ENCODE measurements around the gene PEX6. TPM values are rescaled to one million over a fixed set of nuclear protein-coding genes. Genes with fewer than 3 reads are reported as not detected.

Gene PEX6
- total and polyA plus RNA-seq, 2 of the 13 experiments (the other 11 are each of a cell fraction or from before 2014, with no cell fraction given), result 5.1 to 6.7 TPM

DNA sequence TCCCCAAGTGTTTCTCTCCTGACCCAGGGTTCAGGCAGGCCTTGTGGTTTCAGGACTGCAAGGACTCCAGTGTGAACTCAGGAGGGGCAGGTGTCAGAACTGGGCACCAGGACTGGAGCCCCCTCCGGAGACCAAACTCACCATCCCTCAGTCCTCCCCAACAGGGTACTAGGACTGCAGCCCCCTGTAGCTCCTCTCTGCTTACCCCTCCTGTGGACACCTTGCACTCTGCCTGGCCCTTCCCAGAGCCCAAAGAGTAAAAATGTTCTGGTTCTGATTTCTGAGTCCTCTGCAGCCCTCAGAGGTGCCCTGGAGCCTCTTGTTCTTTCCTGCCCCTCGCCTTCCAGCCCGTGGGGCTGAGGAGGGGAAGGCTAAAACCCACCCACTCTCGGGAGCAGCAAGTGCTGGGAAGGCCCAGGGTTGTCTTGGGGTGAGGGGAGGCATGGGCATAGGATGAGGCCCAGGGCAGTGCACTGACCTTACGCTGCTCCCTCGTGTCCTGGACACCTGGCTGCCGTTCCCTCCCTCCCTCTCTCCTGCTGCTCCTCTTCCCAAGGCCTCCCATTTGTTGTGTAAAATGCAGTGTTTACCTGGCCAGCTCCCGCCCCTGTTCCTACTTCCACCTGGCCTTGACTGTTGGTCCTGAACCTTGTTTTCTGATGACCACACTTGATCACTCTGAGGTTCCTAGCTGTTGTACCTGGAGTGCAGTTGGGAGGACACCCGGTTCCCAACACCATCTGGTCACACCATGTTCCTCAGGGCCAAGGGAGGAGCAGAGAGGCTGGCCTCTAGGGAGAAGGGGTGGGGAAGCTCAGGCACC lies 39.8 kb downstream of the PEX6 start (continued):
- TF ChIP-seq, protein P1, sequence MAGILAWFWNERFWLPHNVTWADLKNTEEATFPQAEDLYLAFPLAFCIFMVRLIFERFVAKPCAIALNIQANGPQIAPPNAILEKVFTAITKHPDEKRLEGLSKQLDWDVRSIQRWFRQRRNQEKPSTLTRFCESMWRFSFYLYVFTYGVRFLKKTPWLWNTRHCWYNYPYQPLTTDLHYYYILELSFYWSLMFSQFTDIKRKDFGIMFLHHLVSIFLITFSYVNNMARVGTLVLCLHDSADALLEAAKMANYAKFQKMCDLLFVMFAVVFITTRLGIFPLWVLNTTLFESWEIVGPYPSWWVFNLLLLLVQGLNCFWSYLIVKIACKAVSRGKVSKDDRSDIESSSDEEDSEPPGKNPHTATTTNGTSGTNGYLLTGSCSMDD (CRISPR knock-in tag; IDR thresholded peaks at IDR 0.05), result no peak
- TF ChIP-seq TRIM24 (CRISPR knock-in tag; IDR thresholded peaks at IDR 0.05) (no peak; the same call in 1 of the 2 replicates), MZF1 (CRISPR knock-in tag; IDR thresholded peaks at IDR 0.05; ENCODE audit: borderline replicate concordance) (no peak), NFATC3 (CRISPR knock-in tag; IDR thresholded peaks at IDR 0.05) (no peak), ZNF558 (CRISPR knock-in tag; IDR thresholded peaks at IDR 0.05; ENCODE audit: borderline replicate concordance) (0 out of 2 replicates have a peak, but pooled peaks have one; percentile 33), ZMYM4 (CRISPR knock-in tag; IDR thresholded peaks at IDR 0.05) (peak; percentile 88), POLR2G (IDR thresholded peaks at IDR 0.05; ENCODE audit: low read depth, low read length) (no peak)
- TF ChIP-seq, protein P2, sequence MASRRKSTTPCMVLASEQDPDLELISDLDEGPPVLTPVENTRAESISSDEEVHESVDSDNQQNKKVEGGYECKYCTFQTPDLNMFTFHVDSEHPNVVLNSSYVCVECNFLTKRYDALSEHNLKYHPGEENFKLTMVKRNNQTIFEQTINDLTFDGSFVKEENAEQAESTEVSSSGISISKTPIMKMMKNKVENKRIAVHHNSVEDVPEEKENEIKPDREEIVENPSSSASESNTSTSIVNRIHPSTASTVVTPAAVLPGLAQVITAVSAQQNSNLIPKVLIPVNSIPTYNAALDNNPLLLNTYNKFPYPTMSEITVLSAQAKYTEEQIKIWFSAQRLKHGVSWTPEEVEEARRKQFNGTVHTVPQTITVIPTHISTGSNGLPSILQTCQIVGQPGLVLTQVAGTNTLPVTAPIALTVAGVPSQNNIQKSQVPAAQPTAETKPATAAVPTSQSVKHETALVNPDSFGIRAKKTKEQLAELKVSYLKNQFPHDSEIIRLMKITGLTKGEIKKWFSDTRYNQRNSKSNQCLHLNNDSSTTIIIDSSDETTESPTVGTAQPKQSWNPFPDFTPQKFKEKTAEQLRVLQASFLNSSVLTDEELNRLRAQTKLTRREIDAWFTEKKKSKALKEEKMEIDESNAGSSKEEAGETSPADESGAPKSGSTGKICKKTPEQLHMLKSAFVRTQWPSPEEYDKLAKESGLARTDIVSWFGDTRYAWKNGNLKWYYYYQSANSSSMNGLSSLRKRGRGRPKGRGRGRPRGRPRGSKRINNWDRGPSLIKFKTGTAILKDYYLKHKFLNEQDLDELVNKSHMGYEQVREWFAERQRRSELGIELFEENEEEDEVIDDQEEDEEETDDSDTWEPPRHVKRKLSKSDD (CRISPR knock-in tag; IDR thresholded peaks at IDR 0.05; ENCODE audit: low read depth), result peak; percentile 92; the same call in 1 of the 2 replicates
- TF ChIP-seq, protein P3, sequence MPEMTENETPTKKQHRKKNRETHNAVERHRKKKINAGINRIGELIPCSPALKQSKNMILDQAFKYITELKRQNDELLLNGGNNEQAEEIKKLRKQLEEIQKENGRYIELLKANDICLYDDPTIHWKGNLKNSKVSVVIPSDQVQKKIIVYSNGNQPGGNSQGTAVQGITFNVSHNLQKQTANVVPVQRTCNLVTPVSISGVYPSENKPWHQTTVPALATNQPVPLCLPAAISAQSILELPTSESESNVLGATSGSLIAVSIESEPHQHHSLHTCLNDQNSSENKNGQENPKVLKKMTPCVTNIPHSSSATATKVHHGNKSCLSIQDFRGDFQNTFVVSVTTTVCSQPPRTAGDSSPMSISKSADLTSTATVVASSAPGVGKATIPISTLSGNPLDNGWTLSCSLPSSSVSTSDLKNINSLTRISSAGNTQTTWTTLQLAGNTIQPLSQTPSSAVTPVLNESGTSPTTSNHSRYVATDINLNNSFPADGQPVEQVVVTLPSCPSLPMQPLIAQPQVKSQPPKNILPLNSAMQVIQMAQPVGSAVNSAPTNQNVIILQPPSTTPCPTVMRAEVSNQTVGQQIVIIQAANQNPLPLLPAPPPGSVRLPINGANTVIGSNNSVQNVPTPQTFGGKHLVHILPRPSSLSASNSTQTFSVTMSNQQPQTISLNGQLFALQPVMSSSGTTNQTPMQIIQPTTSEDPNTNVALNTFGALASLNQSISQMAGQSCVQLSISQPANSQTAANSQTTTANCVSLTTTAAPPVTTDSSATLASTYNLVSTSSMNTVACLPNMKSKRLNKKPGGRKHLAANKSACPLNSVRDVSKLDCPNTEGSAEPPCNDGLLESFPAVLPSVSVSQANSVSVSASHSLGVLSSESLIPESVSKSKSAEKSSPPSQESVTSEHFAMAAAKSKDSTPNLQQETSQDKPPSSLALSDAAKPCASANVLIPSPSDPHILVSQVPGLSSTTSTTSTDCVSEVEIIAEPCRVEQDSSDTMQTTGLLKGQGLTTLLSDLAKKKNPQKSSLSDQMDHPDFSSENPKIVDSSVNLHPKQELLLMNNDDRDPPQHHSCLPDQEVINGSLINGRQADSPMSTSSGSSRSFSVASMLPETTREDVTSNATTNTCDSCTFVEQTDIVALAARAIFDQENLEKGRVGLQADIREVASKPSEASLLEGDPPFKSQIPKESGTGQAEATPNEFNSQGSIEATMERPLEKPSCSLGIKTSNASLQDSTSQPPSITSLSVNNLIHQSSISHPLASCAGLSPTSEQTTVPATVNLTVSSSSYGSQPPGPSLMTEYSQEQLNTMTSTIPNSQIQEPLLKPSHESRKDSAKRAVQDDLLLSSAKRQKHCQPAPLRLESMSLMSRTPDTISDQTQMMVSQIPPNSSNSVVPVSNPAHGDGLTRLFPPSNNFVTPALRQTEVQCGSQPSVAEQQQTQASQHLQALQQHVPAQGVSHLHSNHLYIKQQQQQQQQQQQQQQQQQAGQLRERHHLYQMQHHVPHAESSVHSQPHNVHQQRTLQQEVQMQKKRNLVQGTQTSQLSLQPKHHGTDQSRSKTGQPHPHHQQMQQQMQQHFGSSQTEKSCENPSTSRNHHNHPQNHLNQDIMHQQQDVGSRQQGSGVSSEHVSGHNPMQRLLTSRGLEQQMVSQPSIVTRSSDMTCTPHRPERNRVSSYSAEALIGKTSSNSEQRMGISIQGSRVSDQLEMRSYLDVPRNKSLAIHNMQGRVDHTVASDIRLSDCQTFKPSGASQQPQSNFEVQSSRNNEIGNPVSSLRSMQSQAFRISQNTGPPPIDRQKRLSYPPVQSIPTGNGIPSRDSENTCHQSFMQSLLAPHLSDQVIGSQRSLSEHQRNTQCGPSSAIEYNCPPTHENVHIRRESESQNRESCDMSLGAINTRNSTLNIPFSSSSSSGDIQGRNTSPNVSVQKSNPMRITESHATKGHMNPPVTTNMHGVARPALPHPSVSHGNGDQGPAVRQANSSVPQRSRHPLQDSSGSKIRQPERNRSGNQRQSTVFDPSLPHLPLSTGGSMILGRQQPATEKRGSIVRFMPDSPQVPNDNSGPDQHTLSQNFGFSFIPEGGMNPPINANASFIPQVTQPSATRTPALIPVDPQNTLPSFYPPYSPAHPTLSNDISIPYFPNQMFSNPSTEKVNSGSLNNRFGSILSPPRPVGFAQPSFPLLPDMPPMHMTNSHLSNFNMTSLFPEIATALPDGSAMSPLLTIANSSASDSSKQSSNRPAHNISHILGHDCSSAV (CRISPR knock-in tag; IDR thresholded peaks at IDR 0.05; ENCODE audit: borderline replicate concordance), result no peak
- TF ChIP-seq, protein P4, sequence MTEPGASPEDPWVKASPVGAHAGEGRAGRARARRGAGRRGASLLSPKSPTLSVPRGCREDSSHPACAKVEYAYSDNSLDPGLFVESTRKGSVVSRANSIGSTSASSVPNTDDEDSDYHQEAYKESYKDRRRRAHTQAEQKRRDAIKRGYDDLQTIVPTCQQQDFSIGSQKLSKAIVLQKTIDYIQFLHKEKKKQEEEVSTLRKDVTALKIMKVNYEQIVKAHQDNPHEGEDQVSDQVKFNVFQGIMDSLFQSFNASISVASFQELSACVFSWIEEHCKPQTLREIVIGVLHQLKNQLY (CRISPR knock-in tag; IDR thresholded peaks at IDR 0.05), result peak; percentile 80
- TF ChIP-seq, protein P5, sequence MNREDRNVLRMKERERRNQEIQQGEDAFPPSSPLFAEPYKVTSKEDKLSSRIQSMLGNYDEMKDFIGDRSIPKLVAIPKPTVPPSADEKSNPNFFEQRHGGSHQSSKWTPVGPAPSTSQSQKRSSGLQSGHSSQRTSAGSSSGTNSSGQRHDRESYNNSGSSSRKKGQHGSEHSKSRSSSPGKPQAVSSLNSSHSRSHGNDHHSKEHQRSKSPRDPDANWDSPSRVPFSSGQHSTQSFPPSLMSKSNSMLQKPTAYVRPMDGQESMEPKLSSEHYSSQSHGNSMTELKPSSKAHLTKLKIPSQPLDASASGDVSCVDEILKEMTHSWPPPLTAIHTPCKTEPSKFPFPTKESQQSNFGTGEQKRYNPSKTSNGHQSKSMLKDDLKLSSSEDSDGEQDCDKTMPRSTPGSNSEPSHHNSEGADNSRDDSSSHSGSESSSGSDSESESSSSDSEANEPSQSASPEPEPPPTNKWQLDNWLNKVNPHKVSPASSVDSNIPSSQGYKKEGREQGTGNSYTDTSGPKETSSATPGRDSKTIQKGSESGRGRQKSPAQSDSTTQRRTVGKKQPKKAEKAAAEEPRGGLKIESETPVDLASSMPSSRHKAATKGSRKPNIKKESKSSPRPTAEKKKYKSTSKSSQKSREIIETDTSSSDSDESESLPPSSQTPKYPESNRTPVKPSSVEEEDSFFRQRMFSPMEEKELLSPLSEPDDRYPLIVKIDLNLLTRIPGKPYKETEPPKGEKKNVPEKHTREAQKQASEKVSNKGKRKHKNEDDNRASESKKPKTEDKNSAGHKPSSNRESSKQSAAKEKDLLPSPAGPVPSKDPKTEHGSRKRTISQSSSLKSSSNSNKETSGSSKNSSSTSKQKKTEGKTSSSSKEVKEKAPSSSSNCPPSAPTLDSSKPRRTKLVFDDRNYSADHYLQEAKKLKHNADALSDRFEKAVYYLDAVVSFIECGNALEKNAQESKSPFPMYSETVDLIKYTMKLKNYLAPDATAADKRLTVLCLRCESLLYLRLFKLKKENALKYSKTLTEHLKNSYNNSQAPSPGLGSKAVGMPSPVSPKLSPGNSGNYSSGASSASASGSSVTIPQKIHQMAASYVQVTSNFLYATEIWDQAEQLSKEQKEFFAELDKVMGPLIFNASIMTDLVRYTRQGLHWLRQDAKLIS (CRISPR knock-in tag; IDR thresholded peaks at IDR 0.05), result no peak; the same call in 1 of the 2 replicates

All from HepG2 (cell line).